Measurements from ENCODE around the gene SUCLG2.

The SUCLG2 gene

DNA sequence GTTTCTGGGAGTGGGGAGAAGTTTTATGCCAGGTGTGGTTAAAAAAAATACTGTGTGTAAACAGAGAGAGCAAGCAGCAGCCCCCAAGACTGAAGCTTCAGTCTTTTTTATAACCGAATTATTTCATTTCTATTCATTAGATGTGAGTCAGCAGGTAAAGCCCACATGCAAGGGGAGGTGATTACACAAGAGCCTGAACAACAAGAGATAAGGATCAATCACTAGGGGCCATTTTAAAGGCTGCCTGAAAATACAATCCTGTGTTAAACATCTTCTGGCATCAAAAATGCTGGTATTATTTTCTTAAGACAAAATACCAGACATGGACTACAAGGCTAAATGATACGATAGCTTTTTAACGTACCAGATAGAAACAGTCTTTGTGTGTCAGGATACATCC is 217.3 kb downstream of the SUCLG2 start:
- no peak for DNase-seq

DNA sequence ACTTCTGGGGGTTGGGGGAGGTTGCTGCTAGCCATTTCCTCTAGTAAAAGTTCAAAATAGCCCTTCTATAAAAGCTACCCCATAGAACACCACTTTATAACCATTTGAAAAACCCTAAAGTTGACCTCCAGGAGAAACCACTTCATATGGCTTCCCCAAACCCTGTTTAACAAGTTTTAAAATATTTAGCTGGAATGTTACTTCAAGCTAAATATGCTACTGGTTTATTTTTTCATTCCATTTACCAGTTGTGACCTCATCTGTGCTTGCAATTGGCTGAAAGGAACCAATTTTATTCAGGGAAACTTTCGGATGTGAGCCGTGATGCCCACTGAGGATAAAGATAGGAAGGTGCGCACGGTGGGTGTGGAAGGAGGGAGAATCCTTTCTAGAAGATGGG is 221.3 kb downstream of the SUCLG2 start:
- no peak for DNase-seq

DNA sequence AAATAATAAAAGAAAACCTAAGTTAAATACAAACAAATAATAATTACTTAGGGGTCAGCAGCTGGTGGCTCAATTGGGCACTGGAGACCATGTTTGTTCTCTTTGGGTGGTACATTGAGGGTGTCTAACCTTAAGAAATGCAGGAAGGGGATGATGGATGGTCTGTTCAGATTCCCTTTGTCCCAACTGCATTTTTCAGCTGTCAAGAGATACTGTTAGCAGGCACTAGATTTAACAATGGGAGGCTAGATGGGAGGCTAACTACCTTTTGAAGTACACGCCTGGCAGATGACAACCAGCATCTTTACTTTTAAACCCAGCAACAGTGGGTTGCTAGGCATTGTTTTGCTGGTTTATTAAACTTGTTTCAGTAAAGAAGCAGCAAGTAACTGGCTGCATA is 222.5 kb downstream of the SUCLG2 start:
- DNase-seq: no peak

DNA sequence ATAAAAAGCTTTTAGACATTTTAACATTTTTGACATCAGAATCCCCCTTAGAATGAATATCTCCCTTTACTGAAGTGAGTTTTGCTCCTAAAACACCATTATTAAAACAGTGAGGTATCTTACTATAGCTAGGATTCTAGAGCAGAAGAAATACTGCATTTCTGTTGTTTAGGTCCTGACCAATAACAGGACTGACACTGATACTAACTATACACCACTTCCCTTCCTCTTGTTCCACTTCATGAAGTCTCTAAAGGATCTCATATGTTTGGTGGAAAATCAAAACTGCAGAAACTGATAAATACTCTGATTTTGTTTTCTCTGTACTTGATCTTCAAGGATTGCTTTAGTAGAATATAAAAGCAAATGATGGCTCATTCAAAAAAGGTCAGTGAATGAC is 230.7 kb downstream of the SUCLG2 start:
- DNase-seq: no peak

DNA sequence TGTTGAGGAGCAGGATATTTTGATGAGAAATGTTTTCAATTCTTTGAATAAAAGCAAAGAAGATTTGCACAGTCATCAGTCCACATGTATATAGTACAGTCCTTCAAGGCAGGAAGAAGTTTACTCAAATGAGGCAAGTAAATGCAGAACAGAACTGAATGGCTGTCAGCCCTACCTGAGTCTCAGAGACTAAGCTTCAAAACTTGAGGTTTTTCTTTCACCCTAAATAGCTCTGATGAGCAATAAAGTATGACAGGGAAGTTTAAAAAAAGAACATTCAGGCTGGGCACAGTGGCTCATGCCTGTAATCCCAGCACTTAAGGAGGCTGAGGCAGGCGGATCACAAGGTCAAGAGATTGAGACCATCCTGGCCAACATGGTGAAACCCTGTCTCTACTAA is 232.5 kb downstream of the SUCLG2 start:
- DNase-seq: no peak

DNA sequence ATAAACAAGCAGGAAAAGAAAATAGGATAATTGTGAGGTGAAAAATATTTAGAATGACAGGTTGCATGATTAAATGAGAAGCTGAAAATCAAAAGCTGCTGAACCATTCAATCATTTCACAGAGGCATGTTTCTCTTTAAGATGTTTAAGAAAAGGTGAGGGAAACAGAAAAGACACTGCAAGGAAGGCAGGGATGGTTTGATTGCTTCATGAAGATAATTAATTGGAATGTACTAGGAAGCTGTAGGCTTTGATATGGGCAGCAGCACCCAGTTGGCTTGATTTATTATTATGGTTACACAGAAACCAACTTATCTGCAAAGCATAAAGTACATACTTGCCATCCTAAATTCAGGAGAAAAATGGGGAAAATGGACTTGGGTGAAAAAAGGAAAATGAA is 234.6 kb downstream of the SUCLG2 start:
- DNase-seq: no peak

DNA sequence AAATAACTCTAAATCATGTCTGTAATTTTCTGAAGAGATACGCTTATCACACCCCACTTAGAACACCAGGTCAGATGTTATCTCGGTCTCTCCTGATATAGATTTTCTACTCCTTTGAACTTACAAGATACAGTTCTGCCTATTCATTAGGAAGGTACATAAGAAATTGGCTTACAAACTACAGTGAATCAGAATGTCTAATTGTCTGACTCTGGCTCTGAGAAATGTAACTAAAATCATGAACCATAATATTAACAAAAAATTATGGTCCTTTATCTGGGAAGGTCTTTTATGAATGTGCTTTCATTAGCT is 235.2 kb downstream of the SUCLG2 start:
- no peak for DNase-seq

DNA sequence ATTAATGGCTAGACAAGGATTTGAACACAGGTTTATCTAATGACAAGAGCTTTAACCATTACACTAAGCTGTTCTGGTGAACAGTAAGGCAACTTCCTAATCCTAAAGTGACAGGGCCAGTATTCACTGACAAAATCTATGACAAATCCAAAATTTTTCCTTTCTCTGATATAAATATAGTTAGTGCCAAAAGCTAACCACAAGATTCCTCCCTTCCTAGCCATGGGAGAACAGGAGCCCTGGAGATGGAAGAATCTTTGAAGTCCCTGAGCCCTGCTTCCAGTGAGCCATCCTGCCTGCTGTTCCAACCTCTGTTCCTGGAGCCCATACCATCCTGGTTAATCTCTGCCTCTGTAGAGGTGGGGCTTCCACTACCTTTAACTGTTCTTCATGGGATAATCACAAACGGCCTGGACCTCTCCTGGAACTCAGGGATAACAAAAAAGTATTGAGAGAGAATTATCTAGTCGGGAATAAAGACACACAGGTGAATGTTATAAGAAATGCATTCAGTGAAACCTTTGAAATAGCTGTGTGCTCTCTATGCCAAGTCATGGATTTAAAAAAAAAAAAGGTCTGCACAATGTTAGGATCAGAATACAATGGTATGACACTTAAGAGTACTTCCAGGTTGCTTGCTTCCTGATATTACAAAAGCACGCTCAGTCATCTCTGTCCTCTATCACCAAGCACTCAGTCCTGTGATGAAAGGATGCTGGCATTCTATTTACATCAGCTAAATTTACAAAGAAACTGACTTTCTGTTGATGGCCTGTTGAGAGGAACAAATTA is 235.8 kb downstream of the SUCLG2 start:
- DNase-seq: peak; percentile 9

DNA sequence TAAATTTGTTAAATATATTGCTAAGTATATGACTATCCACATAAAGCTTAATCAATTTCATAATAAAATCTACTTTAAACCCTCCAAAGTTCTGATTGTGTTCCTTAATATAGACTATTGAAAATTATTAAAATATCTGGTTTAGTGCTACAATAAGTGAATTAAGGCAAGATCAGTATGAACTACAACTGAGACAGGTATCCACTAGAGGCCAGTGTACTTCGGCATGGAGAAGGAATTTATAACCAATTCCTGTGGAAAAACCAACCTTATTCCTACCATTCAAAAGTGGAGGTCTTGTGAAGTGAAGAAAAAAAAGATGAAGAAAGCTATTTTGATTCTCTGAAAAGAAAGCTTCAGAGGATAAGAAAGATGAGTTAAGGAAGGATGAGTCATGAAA is 237.7 kb downstream of the SUCLG2 start:
- DNase-seq: no peak

DNA sequence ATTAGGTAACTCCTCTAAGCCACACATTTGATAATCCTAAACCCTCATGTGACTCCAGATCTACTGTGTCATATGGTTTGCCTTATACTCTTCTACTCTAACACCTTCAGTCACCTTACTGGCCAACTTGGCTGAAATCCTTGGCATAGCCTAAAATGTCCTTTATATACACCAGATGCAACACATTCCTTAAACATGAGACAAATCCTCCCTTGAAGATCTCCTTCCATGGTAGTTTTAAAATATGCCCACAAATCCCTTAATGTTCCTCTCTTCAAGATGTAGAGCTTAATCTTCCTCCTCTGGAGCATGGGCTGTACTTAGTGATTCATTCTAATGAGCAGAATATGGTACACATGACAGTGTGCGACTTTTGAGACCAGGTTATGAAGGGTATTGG is 238.9 kb downstream of the SUCLG2 start:
- peak; percentile 56 for DNase-seq

DNA sequence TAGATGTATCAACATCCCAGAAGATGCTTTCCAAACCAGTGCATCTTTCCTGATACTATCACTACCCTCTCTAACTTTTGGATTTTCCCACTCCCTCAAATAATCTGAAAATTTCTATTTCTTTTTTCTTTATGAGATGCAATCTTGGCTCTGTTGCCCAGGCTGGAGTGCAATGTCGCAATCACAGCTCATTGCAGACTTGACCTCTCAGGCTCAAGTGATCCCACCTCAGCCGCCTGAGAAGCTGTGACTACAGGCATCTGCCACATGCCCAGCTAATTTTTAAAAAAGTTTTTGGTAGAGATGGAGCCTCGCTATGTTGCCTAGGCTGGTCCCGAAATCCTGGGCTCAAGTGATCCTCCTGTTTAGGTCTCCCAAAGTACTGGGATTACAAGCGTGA is 239.7 kb downstream of the SUCLG2 start:
- DNase-seq: no peak

DNA sequence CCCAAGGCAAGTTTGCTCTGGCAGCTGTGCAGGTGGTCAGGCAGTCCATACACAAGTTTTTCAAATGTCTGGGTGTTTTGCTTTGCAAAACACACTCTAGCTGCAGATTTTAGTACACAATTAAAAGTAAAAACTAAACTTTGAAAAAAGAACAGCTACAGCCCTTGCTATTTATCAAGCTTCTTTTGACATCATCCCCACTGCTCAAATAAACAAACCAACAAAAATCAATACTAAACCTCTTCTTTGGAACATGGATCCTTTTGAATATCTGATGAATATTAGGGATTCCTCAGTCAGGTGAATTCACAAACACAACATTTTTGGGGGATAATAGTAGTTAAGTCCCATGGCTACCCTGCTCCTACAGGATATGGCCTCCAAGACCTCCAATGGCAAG is 249.2 kb downstream of the SUCLG2 start:
- DNase-seq: no peak

DNA sequence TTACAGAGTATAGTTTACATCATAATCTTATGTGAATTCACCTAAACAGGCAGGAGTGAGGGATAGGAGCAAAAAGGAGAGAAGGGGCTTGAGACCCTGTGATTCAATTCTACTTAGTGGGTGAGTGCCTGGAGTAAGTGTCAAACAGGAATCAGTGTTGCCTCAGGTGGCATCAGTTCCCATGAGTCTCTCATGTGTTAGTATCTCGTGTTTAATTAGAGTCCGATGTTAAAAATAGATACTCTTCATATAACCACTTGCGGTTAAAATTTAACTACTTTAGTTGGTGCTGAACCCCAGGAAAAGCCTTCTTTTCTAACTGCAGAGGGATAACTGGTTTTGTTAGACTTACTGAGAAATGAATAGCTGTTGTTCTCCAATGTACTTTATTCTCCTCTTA is 251.5 kb downstream of the SUCLG2 start:
- DNase-seq: no peak

DNA sequence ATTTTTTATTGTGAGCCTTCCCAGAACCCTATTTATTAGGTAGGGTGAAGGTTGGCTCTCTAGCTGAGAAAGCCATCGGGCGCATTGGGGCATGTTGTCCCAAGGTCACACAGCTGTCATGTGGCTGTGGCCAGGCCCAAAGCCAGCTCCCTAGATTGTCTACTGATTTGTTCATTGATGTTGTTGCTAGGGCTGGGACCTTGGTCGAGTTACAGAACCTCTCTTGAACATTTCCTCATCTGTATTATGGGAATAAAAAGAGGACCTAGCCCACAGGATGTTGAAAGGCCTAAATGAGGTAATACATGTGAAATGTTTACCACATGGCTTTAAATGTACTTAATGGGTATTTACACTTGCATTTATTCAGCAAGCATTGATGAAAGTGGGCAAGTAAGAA is 252.5 kb downstream of the SUCLG2 start:
- no peak for DNase-seq

DNA sequence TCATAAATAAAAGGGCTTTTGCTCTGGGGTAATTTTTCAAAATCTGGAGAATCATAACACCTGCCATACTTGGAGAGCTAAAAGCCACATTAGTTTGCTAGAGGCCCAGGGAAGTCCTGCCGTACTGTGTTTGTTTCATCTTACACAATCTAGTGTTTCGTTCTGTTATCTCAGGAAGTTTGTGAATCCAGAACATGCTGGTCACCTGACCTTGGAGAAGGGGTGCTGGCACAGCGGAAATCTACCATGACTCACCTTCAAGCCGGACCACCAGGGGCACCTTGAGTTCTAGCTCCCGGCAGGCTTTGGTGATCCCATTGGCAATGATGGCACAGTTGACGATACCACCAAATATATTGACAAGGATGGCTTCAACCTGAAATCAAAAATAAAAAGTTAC is 253.9 kb downstream of the SUCLG2 start:
- DNase-seq: no peak

DNA sequence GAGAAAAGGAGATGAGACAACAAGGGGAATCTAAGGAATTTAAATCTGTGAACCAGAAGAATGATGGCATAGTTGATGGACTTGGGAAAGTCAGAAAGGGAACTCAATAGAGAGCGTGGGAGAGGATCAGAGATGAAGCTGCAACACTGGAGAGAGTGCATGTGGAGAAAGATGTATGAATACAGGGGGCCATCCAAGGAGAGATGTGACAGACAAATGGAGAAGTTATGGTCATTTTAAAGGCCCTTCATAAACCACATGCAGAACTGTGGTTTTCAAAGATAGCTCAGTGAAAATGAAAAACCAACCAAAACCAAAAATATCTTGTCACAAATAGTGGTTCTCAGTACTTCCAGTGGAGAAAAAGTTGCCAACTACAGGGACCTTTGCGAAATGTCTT is 265.2 kb downstream of the SUCLG2 start:
- DNase-seq: no peak

DNA sequence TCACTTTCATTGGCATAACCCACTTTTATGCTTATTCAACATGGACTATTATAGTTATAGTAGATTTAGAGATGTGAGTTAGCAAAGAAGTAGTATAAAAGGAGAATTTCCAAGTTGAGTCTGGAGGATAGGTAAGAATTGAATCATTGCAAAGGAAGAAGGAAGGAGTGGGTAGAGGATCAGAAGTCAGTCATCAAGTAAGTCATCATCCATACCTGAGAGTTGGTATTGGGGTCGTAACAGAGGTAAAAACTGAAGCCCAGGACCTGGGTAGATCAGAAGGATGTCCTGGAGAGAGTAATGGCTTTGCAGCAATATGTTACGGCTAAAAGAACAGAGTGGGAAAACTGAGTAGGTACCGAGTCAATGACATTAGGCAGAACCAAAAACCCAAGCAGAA is 265.7 kb downstream of the SUCLG2 start:
- no peak for DNase-seq

DNA sequence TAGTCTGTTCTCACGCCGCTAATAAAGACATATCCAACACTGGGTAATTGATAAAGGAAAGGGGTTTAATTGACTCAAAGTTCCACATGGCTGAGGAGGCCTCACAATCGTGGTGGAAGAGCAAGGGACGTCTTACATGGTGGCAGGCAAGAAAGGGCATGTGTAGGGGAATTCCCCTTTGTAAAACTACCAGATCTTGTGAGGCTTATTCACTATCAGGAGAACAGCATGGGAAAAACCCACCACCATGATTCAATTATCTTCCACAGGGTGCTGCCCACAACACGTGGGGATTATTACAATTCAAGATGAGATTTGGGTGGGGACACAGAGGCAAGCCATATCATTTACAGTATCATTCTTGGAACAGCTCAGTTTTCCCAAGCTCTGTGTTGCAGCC is 268.0 kb downstream of the SUCLG2 start:
- DNase-seq: no peak

DNA sequence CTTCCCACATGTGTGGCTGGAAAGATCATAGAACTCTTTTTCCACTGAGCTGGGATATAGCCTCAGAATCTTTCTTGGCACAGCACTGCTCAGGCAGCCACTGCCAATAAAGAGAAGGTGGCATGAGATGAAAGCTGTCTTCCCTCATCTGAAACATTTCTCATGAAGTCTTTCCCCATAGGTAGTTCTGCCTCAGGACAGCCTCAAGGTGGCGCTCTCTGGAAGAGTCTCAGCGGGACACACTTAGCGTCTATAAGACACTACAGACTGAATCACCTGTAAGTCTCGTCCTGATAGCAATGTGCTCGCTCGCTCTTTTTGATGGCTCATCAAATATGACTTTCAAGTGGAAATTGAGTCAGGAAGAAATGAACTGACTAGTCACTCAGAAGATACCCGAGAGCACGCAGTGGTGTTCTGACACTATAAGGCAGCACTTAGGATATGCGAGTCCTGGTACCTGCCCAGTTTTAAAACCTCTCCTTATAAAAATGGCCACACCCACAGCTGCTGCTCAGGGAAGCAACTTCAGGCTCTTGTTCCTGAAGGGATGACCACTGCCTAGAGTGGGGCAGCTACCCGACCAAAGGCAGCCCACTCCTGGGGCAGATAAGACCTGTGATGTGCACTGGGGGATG is 269.5 kb downstream of the SUCLG2 start:
- DNase-seq: peak; percentile 46

DNA sequence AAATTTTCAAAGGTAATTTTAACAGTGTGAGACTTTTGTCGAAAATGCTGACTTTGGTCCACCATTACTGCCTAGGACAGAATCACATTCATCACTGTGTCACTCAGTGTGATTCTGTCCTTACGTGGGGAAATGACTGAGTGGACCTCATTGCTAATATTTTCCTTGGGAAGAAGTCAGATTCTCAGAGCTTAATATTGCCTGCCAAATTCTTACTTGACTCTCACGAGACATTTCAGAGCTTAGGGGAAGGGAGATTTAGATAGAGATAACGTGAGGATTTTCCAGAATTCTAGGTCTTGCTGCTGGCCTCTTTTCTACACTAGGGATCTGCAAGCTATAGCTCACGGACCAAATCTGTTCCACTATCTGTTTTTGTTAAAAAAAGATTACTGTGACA is 270.4 kb downstream of the SUCLG2 start:
- peak; percentile 16 for DNase-seq

DNA sequence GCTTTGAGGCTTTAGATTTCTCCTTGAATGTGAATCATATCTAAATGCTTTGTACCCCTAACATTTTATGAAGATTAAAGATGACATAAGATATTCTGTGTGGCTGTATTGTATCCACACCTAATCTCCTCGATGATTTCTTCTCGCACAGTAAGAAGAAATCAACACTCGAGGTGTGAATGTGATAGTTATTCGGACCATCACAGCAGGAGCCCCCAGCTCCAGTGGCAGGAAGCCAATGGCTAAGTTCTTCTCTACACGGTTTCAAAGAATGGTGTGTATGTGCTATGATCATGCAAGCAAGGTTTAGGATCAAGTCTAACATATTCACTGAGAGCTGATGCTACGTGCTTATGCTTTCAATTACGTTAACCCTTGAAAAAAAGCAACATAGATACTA is 271.0 kb downstream of the SUCLG2 start:
- no peak for DNase-seq

DNA sequence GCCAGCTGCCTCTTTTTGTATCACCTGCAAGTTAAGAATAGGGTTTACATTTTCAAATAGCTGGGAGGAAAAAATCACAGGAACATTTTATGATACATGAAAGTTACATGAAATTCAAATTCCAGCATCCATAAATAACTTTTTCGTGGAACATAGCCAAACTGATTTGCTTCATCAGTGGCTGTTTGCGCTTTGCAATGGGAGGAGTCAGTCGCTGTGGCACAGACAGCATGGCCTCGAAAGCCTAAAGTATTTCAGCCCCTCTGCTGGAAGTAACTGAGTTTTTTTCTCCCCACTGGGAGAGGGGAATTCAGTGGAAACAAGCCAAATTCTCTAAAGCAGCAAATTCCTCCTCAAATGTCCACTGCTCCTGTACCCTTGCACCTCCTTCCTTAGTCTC is 271.9 kb downstream of the SUCLG2 start:
- DNase-seq: peak; percentile 51

DNA sequence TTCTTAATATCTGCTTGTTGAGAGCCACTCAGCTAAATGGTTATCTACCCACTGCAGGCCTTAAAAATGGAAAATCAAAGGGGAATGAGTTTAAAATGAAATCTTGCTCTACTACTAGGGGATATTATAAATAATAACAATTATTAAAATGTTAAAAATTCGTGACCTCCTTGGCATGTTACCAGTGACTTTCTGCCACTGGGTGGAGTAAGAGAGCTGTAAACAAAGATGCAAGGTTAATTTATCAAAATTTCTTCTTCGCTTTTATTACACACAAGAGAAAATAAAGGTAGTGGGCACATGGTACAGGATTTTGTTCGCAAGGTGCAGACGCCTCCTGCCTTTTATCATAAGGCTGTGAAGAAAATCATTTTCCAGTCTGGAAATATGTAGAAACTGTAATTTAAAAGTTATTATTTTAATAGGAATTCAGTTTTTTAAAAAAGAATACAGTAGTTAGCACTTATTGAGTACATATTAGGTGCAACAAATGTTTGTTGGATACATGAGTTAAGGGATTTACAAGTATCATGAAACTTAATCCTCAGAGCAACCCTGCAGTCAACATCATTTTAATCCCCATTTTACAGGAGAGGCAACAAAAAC is 272.6 kb downstream of the SUCLG2 start:
- peak; percentile 35 for DNase-seq

DNA sequence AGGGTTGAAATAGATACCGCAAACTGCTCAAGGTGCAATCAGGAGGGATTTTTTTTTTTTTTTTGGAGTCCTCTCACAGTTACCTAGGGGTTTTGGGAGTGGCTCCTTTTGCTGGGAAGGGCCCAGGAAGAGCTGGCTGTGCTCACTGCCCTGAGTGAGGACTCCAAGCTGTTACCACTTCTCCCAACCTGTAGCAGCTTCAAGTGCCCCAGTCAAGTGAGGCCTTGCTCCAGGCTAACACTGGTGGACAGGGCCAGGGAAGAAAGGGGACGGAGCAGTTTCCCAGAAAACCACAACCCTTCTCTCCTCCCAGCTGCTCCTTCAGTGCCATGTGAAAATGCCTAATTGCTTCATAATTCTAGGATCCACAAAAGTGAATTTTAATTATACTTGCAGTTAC is 274.3 kb downstream of the SUCLG2 start:
- DNase-seq: no peak

DNA sequence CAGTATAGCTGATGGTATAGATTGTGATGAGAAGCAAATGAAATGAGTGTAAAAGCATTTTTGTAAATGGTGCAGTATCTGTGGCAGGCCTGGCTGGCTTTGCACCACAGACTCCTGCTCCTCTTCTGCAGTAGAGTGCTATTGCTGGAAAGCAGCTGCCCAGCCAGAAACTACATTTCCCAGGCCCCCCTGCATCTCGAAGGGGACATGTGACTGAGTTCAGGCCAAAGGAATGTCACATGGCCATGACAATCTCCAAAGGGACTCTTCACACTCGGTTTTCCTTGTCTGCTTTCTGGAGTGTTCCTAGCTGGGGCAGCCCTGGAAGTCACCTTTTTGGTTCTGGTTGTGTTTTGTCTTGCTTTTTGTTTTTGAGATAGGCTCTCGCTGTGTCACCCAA is 277.1 kb downstream of the SUCLG2 start:
- DNase-seq: no peak
